NT2/D1 (cell line): ENCODE data around the gene ST6GALNAC3.

Experiments used
- SUZ12 ChIP-seq: IDR thresholded peaks from 2 replicates; pipeline ENCODE4 v1.6.1; 2011; ENCODE audit not compliant: insufficient read length, insufficient read depth; ENCODE audit errors: extremely low read depth
- YY1 ChIP-seq: IDR thresholded peaks from 2 replicates; pipeline ENCODE4 v1.6.1; 2011; ENCODE audit not compliant: insufficient read length, insufficient read depth

DNA sequence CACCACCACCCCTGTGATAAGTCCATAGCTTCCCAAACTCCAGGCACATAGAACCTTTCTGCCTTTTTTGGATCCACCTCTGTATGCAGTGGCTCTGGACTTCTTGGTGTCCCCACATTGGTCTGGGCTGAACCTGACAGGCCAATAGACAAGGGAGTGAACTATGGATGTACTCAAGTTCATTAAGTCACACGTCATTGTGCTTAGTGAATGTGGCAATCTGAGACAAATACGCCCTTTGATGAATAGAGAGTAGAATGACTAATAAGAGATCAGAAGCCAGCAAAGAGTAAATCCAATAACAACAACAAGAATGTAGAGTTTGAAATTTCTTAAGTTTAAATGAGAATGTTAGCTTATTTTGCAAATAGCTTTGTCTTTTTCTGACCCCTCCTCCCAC lies 114.8 kb downstream of the ST6GALNAC3 start:
- TF ChIP-seq YY1 (no peak), SUZ12 (no peak)
